K562 (cell line): ENCODE results near the gene PYDC2. TPM values are rescaled to one million over a fixed set of nuclear protein-coding genes. Genes with fewer than 3 reads are reported as not detected.

Experiments used
- ATAC-seq: fragments of 200-7000 bp; cut with Tn5 transposase; 3 replicates; pipeline ENCODE4 v1.9.1; 2020; ENCODE audit warnings: moderate library complexity
- BruUV-seq: library from RNA; stranded (reverse); fragments of 400-500 nt; replicated peaks from 2 replicates; lab custom pipeline; 2021; lab: Mats Ljungman, UMichigan
- CTCF ChIA-PET: fragments of 300-600 bp; formaldehyde crosslinking; extraction: SDS; loops from one replicate; lab custom pipeline; 2021; ENCODE audit warnings: low intra/inter-chr PET ratio; lab: Yijun Ruan, JAX
- POLR2A ChIA-PET: fragments of 300-600, 350-650 bp; sonication (Branson Sonifier 250); formaldehyde crosslinking; extraction: SDS; loops from one replicate; lab custom pipeline; 2021; ENCODE audit warnings: antibody characterized with exemption, inconsistent platforms; lab: Yijun Ruan, JAX
- DNase-seq, 4 experiments: peaks; one replicate each; pipeline versions ENCODE4 v3.0.0 to v3.0.0-alpha.2; 2011 to 2018; ENCODE audit warnings: low spot score in 3 of 4, mixed read lengths in 3 of 4; ENCODE audit errors: extremely low read depth in 1 of 4
- FAIRE-seq: peaks from 2 replicates; lab custom pipeline; 2011; peaks lifted over from hg19 to GRCh38; lab: Jason Lieb, UNC
- H2AFZ ChIP-seq: 2 replicates; pipeline ENCODE4 v1.6.0; 2011; ENCODE audit warnings: low read depth, low read length, control low read depth, inconsistent platforms
- H3K27ac ChIP-seq: fragments of 200-600 bp; 3 replicates; pipeline ENCODE4 v1.8.0; 2011; ENCODE audit warnings: low read depth, mild to moderate bottlenecking, control low read depth, inconsistent platforms, low read length, moderate library complexity, mixed read lengths; ENCODE audit errors: extremely low read depth
- H3K27me3 ChIP-seq, 2 experiments: fragments of 300-600 bp in 1 of 2; 2 replicates in 1 of 2; 3 replicates in 1 of 2; pipeline versions ENCODE4 v1.6.0 to v1.8.0; 2011; ENCODE audit warnings: inconsistent platforms in 2 of 2, low read length in 2 of 2, mild to moderate bottlenecking in 1 of 2, mixed read lengths in 1 of 2, moderate library complexity in 1 of 2; ENCODE audit not compliant: control insufficient read depth in 2 of 2, insufficient read depth in 2 of 2
- H3K36me3 ChIP-seq: fragments of 300-600 bp; 3 replicates; pipeline ENCODE4 v1.8.0; 2011; ENCODE audit warnings: mild to moderate bottlenecking, low read length, inconsistent platforms; ENCODE audit not compliant: control insufficient read depth, insufficient read depth
- H3K4me1 ChIP-seq, 2 experiments: fragments of 200-600 bp in 1 of 2; replicated peaks in 1 of 2; 2 replicates in 1 of 2; 3 replicates in 1 of 2; pipeline versions ENCODE4 v1.5.1 to v1.8.0; 2011; ENCODE audit warnings: inconsistent platforms in 2 of 2, low read length in 2 of 2, mild to moderate bottlenecking in 1 of 2, mixed read lengths in 1 of 2, moderate library complexity in 1 of 2; ENCODE audit not compliant: control insufficient read depth in 2 of 2, insufficient read depth in 2 of 2
- H3K4me2 ChIP-seq: 2 replicates; pipeline ENCODE4 v1.6.1; 2011; ENCODE audit warnings: low read length, control low read depth, inconsistent platforms, mixed read lengths; ENCODE audit not compliant: insufficient read depth
- H3K4me3 ChIP-seq: fragments of 200-600 bp; sonication (generic), shearing (Covaris generic); 2 replicates; pipeline ENCODE4 v1.5.1; 2016; ENCODE audit warnings: control low read depth, inconsistent platforms
- H3K79me2 ChIP-seq: fragments of 200-600 bp; 3 replicates; pipeline ENCODE4 v1.8.0; 2011; ENCODE audit warnings: low read length, inconsistent platforms; ENCODE audit not compliant: control insufficient read depth, insufficient read depth
- H3K9ac ChIP-seq, 2 experiments: 2 replicates each; pipeline versions ENCODE4 v1.6.0 to v1.6.1; 2011; ENCODE audit warnings: low read depth in 2 of 2, low read length in 2 of 2, control low read depth in 1 of 2, inconsistent platforms in 1 of 2, mild to moderate bottlenecking in 1 of 2, mixed read lengths in 1 of 2; ENCODE audit not compliant: insufficient read depth in 1 of 2
- H3K9me1 ChIP-seq: one replicate; pipeline ENCODE4 v1.6.0; 2011; ENCODE audit warnings: inconsistent platforms, mild to moderate bottlenecking, low read length, moderate library complexity; ENCODE audit not compliant: control insufficient read depth, insufficient read depth
- H3K9me3 ChIP-seq: replicated peaks from 2 replicates; pipeline ENCODE4 v1.5.1; 2011; ENCODE audit warnings: low read depth, low read length, inconsistent platforms; ENCODE audit not compliant: control insufficient read depth, insufficient read depth
- H4K20me1 ChIP-seq: replicated peaks from 2 replicates; pipeline ENCODE4 v1.6.1; 2011; ENCODE audit warnings: low read length, inconsistent platforms, mixed read lengths; ENCODE audit not compliant: control insufficient read depth, insufficient read depth
- E2F6 ChIP-seq, 2 experiments: IDR thresholded peaks; 2 replicates each; pipeline ENCODE4 v1.6.1; 2011; ENCODE audit warnings: borderline replicate concordance in 1 of 2, control low read depth in 1 of 2, low read depth in 1 of 2, low read length in 1 of 2, mild to moderate bottlenecking in 1 of 2, mixed read lengths in 1 of 2, moderate library complexity in 1 of 2; ENCODE audit not compliant: insufficient read depth in 1 of 2, insufficient read length in 1 of 2, poor library complexity in 1 of 2, severe bottlenecking in 1 of 2; ENCODE audit errors: extremely low read depth in 1 of 2
- FOXA3 ChIP-seq, 2 experiments: fragments of 450-650 bp in 1 of 2; sonication (generic) in 1 of 2; formaldehyde crosslinking; IDR thresholded peaks in 1 of 2; conservative IDR thresholded peaks in 1 of 2; 2 replicates each; pipeline versions ENCODE4 v1.4.0 to v1.8.0; 2020 to 2022; ENCODE audit warnings: mild to moderate bottlenecking in 2 of 2, missing genetic modification reagents in 1 of 2
- IRF9 ChIP-seq: fragments of 450-650 bp; IDR thresholded peaks from 2 replicates; pipeline ENCODE4 v1.6.1; 2016; ENCODE audit warnings: missing biosample characterization, missing genetic modification characterization
- MCM2 ChIP-seq: fragments of 450-650 bp; IDR thresholded peaks from 2 replicates; pipeline ENCODE4 v1.6.1; 2017; ENCODE audit warnings: low read depth, mild to moderate bottlenecking
- MTA2 ChIP-seq: fragments of 450-650 bp; IDR thresholded peaks from 2 replicates; pipeline ENCODE4 v1.6.1; 2016; ENCODE audit warnings: low read depth
- POLR3A ChIP-seq: IDR thresholded peaks from 2 replicates; pipeline ENCODE4 v1.6.1; 2011; ENCODE audit warnings: borderline replicate concordance, mild to moderate bottlenecking, moderate library complexity; ENCODE audit not compliant: insufficient read length, insufficient read depth; ENCODE audit errors: extremely low read depth
- ZNF589 ChIP-seq: fragments of 200-800 bp; sonication (Bioruptor generic); IDR thresholded peaks from 2 replicates; pipeline ENCODE4 v1.6.1; 2016; ENCODE audit warnings: low read depth, missing genetic modification characterization, missing compliant biosample characterization
- ZNF639 ChIP-seq, 2 experiments: fragments of 200-800 bp in 1 of 2; sonication (Bioruptor generic) in 1 of 2; sonication (generic) in 1 of 2; formaldehyde crosslinking in 1 of 2; IDR thresholded peaks in 1 of 2; conservative IDR thresholded peaks in 1 of 2; 2 replicates each; pipeline versions ENCODE4 v1.5.0 to v1.6.1; 2016 to 2020; ENCODE audit warnings: missing compliant biosample characterization in 1 of 2, missing genetic modification characterization in 1 of 2, missing genetic modification reagents in 1 of 2
- WGBS: fragments of 100-300 bp; shearing (Covaris generic); methylation state at CpG from one replicate; pipeline ENCODE4 v1.1.6; 2016; ENCODE audit warnings: low coverage, mixed read lengths; ENCODE audit not compliant: insufficient coverage; ENCODE audit errors: missing lambda C conversion rate; 5-methylcytosine and 5-hydroxymethylcytosine counted together
- in situ Hi-C: fragments of 300-500 bp; cut with MboI; formaldehyde crosslinking; loops from 4 replicates; pipeline ENCODE4 v1.15.0; 2018; ENCODE audit warnings: inconsistent platforms, mixed read lengths
- intact Hi-C: fragments of 100-400 bp; cut with micrococcal nuclease; formaldehyde crosslinking; loops from 2 replicates; pipeline ENCODE4 v1.14.2; 2022
- polyA plus RNA-seq, 8 experiments: library from polyadenylated mRNA; depleted of rRNA in 4 of 8; stranded (reverse) in 5 of 8; unstranded in 3 of 8; fragments of >200 nt; fragmentation: Nextera tagmentation in 2 of 8; fragmentation: Illumina TruSeq in 1 of 8; extraction: Ambion mirVana in 2 of 8; extraction: Trizol in 1 of 8; gene quantifications; 2 replicates each; pipeline versions ENCODE4 v1.2.1 to v1.2.3, GENCODE V29; 2011 to 2014; ENCODE audit warnings: inconsistent platforms in 1 of 8, missing spikeins in 1 of 8
- total RNA-seq, 7 experiments: library from RNA; depleted of rRNA in 6 of 7; stranded (reverse); fragments of >200 nt in 6 of 7; fragmentation: Illumina TruSeq in 2 of 7; extraction: Trizol in 2 of 7; gene quantifications; 2 replicates each; pipeline versions ENCODE4 v1.2.1 to v1.2.3, GENCODE V29; 2011 to 2021; ENCODE audit warnings: low replicate concordance in 1 of 7

PYDC2 gene
- total and polyA plus RNA-seq, 9 of the 15 experiments (the other 6 are each of a cell fraction or from before 2014, with no cell fraction given): 4.0 to 7.6 (median 5.1) TPM; not detected in 5

- Histone ChIP-seq H2AFZ (peak overlapping the region; percentile 95), H3K9me1 (no peaks in the 10 kb centered on the region), H4K20me1 (no peaks in the 10 kb centered on the region), H3K4me1 (peaks cover 0 to 3% of the 10 kb centered on the region in 2 experiments; a peak in 2 of 5 replicates), H3K9me3 (no peaks in the 10 kb centered on the region), H3K9ac (peak overlapping the region; percentile 3 to 87; a peak in 3 of 4 replicates), H3K27me3 (no peaks in the 10 kb centered on the region), H3K4me3 (peak overlapping the region; percentile 56), H3K4me2 (peak overlapping the region; percentile 86), H3K36me3 (peaks cover 6% of the 10 kb centered on the region; the same call in 2 of the 3 replicates), H3K27ac (peak overlapping the region; percentile 71), H3K79me2 (peaks cover 57% of the 10 kb centered on the region)
- intact Hi-C loops (loop anchor here (5.0 kb wide), 1 partner anchor 71 kb away; no protein-coding TSS in a partner anchor), in situ Hi-C loops (no loop called here)
- CTCF ChIA-PET: no interaction called here
- POLR2A ChIA-PET: no interaction called here
- FAIRE-seq (no peak), DNase-seq (no peak), ATAC-seq (peak; percentile 51)
- WGBS: 0% methylated on average over 1 of the region's 1 CpG
- no peak for TF ChIP-seq MCM2
- TF ChIP-seq ZNF589 (CRISPR knock-in tag): no peak
- TF ChIP-seq MTA2: no peak
- TF ChIP-seq E2F6 (IDR thresholded peaks at IDR 0.05; ENCODE audit: borderline replicate concordance in 1 of 2, extremely low read depth in 1 of 2, insufficient read depth in 1 of 2, insufficient read length in 1 of 2, low read depth in 1 of 2, low read length in 1 of 2, poor library complexity in 1 of 2, severe bottlenecking in 1 of 2): no peak
- TF ChIP-seq POLR3A: no peak
- TF ChIP-seq FOXA3 (CRISPR knock-in tag; conservative IDR thresholded peaks at IDR 0.05 in 1 of 2, IDR thresholded peaks at IDR 0.05 in 1 of 2): no peak
- TF ChIP-seq ZNF639 (CRISPR knock-in tag; conservative IDR thresholded peaks at IDR 0.05 in 1 of 2, IDR thresholded peaks at IDR 0.05 in 1 of 2): no peak
- no peak for TF ChIP-seq IRF9 (tag)
- BruUV-seq: no TSS peak
These were observed 34.7 kb upstream of the PYDC2 start for GRCh38 chr3:191426311-191426710.
